WERI-Rb-1 (cell line): ENCODE data around the gene GALNT9.
A peak's percentile ranks its signal among the peaks of the same experiment; 100 is the strongest.
"Not testable (repeated sequence)": the region's sequence is repeated elsewhere in the genome, so short reads cannot be mapped to it uniquely, and the experiment has no call there.

Experiments
- DNase-seq: peaks from one replicate; pipeline ENCODE4 v3.0.0-alpha.2; 2020
- H3K27ac ChIP-seq: fragments of 250-450 bp; sonication (Bioruptor Pico); 2 replicates; pipeline ENCODE4 v1.5.1; 2020; ENCODE audit warnings: mild to moderate bottlenecking, moderate library complexity
- H3K27me3 ChIP-seq: fragments of 250-450 bp; sonication (Bioruptor Pico); 2 replicates; pipeline ENCODE4 v1.5.1; 2021; ENCODE audit warnings: mild to moderate bottlenecking, low read depth, moderate library complexity; ENCODE audit not compliant: insufficient read depth, severe bottlenecking
- H3K36me3 ChIP-seq: fragments of 250-450 bp; sonication (Bioruptor Pico); 2 replicates; pipeline ENCODE4 v1.5.1; 2020; ENCODE audit warnings: mild to moderate bottlenecking, moderate library complexity
- H3K4me3 ChIP-seq: 2 replicates; pipeline ENCODE4 v1.5.1; 2011; ENCODE audit warnings: low read depth, mild to moderate bottlenecking, control low read depth, low read length
- H3K9me3 ChIP-seq: fragments of 250-450 bp; sonication (Bioruptor Pico); 2 replicates; pipeline ENCODE4 v1.5.1; 2021; ENCODE audit warnings: mild to moderate bottlenecking, moderate library complexity; ENCODE audit not compliant: severe bottlenecking
- CTCF ChIP-seq: IDR thresholded peaks from 2 replicates; pipeline ENCODE4 v1.5.1; 2011; ENCODE audit warnings: low read depth, mild to moderate bottlenecking, control low read depth, inconsistent platforms, low read length

GALNT9 gene

GRCh38 chr12:132199101-132199500, 130.3 kb downstream of the GALNT9 start:
- H3K36me3 ChIP-seq: no peaks in the 10 kb centered on the region
- no peaks in the 10 kb centered on the region for H3K27me3 ChIP-seq
- no peak overlapping the region for H3K4me3 ChIP-seq
- no peak for TF ChIP-seq CTCF
- no peak overlapping the region for H3K27ac ChIP-seq
- no peak for DNase-seq
- peaks cover 2% of the 10 kb centered on the region for H3K9me3 ChIP-seq

GRCh38 chr12:132197581-132198354, 131.6 kb downstream of the GALNT9 start:
- H3K27me3 ChIP-seq: no peaks in the 10 kb centered on the region
- H3K27ac ChIP-seq: no peak overlapping the region
- no peak overlapping the region for H3K4me3 ChIP-seq
- no peaks in the 10 kb centered on the region for H3K36me3 ChIP-seq
- no peak for TF ChIP-seq CTCF
- peaks cover 4% of the 10 kb centered on the region for H3K9me3 ChIP-seq
- no peak for DNase-seq

- H3K4me3 ChIP-seq: no peak overlapping the region
- H3K27ac ChIP-seq: no peak overlapping the region
- H3K9me3 ChIP-seq: peaks cover 4% of the 10 kb centered on the region
- no peaks in the 10 kb centered on the region for H3K27me3 ChIP-seq
- TF ChIP-seq CTCF: no peak
- H3K36me3 ChIP-seq: no peaks in the 10 kb centered on the region
- DNase-seq: no peak
Observed at GRCh38 chr12:132196873-132197390, 132.5 kb downstream of the GALNT9 start.

GRCh38 chr12:132196038-132196872, 133.1 kb downstream of the GALNT9 start:
- Histone ChIP-seq H3K27me3 (no peaks in the 10 kb centered on the region), H3K27ac (peak overlapping the region; percentile 39; the same call in 1 of the 2 replicates), H3K36me3 (no peaks in the 10 kb centered on the region), H3K4me3 (no peak overlapping the region), H3K9me3 (peaks cover 4% of the 10 kb centered on the region)
- no peak for DNase-seq
- TF ChIP-seq CTCF: no peak

GRCh38 chr12:132195242-132195641, 134.1 kb downstream of the GALNT9 start:
- not testable (repeated sequence) for H3K9me3 ChIP-seq, H3K27ac ChIP-seq, H3K4me3 ChIP-seq, H3K27me3 ChIP-seq, DNase-seq, H3K36me3 ChIP-seq

- Histone ChIP-seq H3K27me3 (no peaks in the 10 kb centered on the region), H3K27ac (no peak overlapping the region), H3K9me3 (peaks cover 4% of the 10 kb centered on the region), H3K4me3 (no peak overlapping the region), H3K36me3 (no peaks in the 10 kb centered on the region)
- no peak for DNase-seq
- TF ChIP-seq CTCF: no peak
Observed at GRCh38 chr12:132194556-132194955, 134.8 kb downstream of the GALNT9 start.
